ENCODE data around the gene SMIM34. TPM values are rescaled to one million over a fixed set of nuclear protein-coding genes. Genes with fewer than 3 reads are reported as not detected.

SMIM34 gene
- total RNA-seq: 0.13 and 0.20 TPM in 2 replicates

GRCh38 chr21:34423805-34424204 lies at the start of gene SMIM34:
TSS of gene SMIM34 (minus strand) at chr21:34423951. CDS start at chr21:34423839, 112 bp downstream.

GRCh38 chr21:34374940-34375618 lies 48.7 kb downstream of the SMIM34 start, which contains the start of gene SMIM11:
TSS of gene SMIM11 (plus strand) at chr21:34375507. CDS start at chr21:34379505, 3,998 bp downstream.

Other genes starting within 250 kb of the SMIM34 start
- gene KCNE2, start 59.9 kb downstream of the SMIM34 start, total RNA-seq: not detected in 2 replicates
- 8.1 and 13.5 TPM in 2 replicates for gene SMIM11, start 48.4 kb downstream of the SMIM34 start, total RNA-seq
- gene KCNE1, start 88.3 kb upstream of the SMIM34 start, total RNA-seq: 0.36 and 0.46 TPM in 2 replicates
- 275 and 438 TPM in 2 replicates for gene RCAN1, start 191.2 kb upstream of the SMIM34 start, total RNA-seq
- not detected in 2 replicates for gene CLIC6, start 245.0 kb upstream of the SMIM34 start, total RNA-seq